LNCaP clone FGC (cell line): Measurements from ENCODE around the gene JAKMIP1.

Source experiments
- DNase-seq: peaks from one replicate; pipeline ENCODE4 v3.0.0-alpha.2; 2011; ENCODE audit warnings: low read depth
- H3K4me3 ChIP-seq: 2 replicates; pipeline ENCODE4 v1.5.1; 2011; ENCODE audit warnings: mild to moderate bottlenecking, low read depth, low read length, control low read depth
- CTCF ChIP-seq: IDR thresholded peaks from 2 replicates; pipeline ENCODE4 v1.5.1; 2012; ENCODE audit warnings: mild to moderate bottlenecking; ENCODE audit not compliant: control insufficient read depth, insufficient read depth; ENCODE audit errors: extremely low read depth

JAKMIP1 gene

GRCh38 chr4:6191448-6192130 lies 8.8 kb downstream of the JAKMIP1 start:
- TF ChIP-seq CTCF, result 0 out of 2 replicates have a peak, but pooled peaks have one; percentile 6
- DNase-seq, result no peak
- H3K4me3 ChIP-seq, result no peak overlapping the region

GRCh38 chr4:6190486-6190885 lies 9.9 kb downstream of the JAKMIP1 start:
- no peak overlapping the region for H3K4me3 ChIP-seq
- no peak for TF ChIP-seq CTCF
- DNase-seq, result no peak

DNA sequence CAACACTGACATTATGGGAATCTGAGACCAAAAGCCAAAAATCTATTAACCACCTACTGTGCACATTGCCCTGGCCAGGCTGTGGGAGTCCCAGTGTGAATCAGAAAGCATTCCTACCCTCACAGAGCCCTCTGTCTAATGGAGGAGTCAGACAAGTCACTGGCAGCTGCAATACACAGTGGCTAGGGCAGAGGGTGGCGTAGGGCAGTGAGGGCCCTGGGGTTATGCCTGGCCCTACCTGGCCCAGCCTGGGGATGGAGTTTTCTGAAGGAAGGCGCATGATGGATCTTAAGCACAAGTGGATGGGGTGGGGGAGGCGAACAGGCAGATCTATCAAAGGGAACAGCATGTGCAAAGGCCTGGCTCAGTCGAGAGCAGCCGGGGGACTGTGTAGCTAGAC lies 10.8 kb downstream of the JAKMIP1 start:
- no peak for TF ChIP-seq CTCF
- DNase-seq, result no peak
- H3K4me3 ChIP-seq, result no peak overlapping the region

GRCh38 chr4:6188687-6189305 lies 11.6 kb downstream of the JAKMIP1 start:
- no peak overlapping the region for H3K4me3 ChIP-seq
- TF ChIP-seq CTCF, result no peak
- DNase-seq, result no peak

DNA sequence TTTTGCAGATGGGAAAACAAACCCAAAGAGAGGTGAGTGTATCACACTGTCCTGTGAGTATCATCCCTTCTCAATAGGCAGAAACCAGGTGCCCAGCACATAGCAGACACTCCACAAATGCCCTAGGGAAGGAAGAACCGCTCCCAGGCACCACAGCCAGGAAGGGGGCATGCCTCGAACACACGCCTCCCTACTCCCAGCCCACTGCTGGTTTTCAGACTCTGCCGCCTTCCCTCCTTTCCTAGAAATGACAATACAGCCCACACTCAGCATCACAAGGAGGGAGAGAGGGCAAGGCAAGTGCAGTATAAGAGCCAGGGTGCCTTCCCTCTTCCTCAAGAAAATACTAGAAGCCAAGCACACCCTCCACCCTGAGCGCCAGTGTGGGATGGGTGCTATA lies 16.2 kb downstream of the JAKMIP1 start:
- DNase-seq, result no peak
- no peak overlapping the region for H3K4me3 ChIP-seq
- no peak for TF ChIP-seq CTCF

- no peak overlapping the region for H3K4me3 ChIP-seq
- DNase-seq, result no peak
- TF ChIP-seq CTCF, result no peak
Observed at GRCh38 chr4:6183740-6184139, 16.6 kb downstream of the JAKMIP1 start.
